C4-2B (cell line): Measurements from ENCODE around the gene KRT76.

Experiments
- ZFX ChIP-seq: fragments of 450-650 bp; IDR thresholded peaks from 2 replicates; pipeline ENCODE4 v1.6.1; 2017
- TF ChIP-seq, protein P1 (sequence below): fragments of 450-650 bp; conservative IDR thresholded peaks from 2 replicates; pipeline ENCODE4 v1.5.1; 2017; ENCODE audit warnings: mild to moderate bottlenecking

DNA sequence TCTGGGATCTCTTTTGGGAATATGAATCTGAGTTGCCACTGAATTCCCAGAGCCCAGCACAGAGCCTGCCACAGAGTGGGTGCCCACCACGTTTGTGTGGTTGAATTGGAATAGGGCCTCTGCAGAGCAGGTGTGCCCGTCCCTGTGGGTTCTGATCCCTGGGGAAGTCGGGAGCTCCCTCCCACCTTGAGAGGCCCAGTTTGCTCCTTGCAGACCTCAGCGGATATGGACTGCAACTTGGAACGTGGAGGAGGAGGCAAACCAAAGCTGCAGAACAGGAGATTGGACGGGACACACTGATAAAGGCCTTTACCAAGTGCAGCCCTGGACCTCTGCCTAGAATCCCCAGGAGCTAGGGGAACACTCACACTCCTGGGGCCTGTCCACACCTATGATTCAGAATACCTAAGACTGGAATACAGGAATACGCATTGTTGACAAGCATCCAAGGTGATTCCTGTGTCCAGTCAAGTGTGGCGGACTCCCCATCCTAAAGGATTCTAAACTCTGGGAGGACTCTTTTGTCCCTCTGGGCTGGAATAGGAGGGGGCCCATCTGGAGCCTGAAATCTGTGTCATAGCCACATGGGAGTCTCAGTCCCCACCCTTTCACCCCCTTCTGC, 2.4 kb downstream of the KRT76 start:
- TF ChIP-seq ZFX = no peak
- TF ChIP-seq, protein P1, sequence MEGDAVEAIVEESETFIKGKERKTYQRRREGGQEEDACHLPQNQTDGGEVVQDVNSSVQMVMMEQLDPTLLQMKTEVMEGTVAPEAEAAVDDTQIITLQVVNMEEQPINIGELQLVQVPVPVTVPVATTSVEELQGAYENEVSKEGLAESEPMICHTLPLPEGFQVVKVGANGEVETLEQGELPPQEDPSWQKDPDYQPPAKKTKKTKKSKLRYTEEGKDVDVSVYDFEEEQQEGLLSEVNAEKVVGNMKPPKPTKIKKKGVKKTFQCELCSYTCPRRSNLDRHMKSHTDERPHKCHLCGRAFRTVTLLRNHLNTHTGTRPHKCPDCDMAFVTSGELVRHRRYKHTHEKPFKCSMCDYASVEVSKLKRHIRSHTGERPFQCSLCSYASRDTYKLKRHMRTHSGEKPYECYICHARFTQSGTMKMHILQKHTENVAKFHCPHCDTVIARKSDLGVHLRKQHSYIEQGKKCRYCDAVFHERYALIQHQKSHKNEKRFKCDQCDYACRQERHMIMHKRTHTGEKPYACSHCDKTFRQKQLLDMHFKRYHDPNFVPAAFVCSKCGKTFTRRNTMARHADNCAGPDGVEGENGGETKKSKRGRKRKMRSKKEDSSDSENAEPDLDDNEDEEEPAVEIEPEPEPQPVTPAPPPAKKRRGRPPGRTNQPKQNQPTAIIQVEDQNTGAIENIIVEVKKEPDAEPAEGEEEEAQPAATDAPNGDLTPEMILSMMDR = no peak
